ENCODE results near the gene PLIN5. TPM values are rescaled to one million over a fixed set of nuclear protein-coding genes. Genes with fewer than 3 reads are reported as not detected.

Gene PLIN5
- total and polyA plus RNA-seq, 2 of the 8 experiments (the other 6 are each of a cell fraction or from before 2014, with no cell fraction given): 2.0 to 2.5 TPM

- H2BK15ac ChIP-seq (ENCODE audit: low read length): no peak overlapping the region
- TF ChIP-seq CTCF (IDR thresholded peaks at IDR 0.05; ENCODE audit: control extremely low read depth in 1 of 3, insufficient read depth in 1 of 3, low read depth in 1 of 3, low read length in 3 of 3) (no peak), USF2 (IDR thresholded peaks at IDR 0.05; ENCODE audit: low read length) (no peak), MAFK (IDR thresholded peaks at IDR 0.05; ENCODE audit: low read depth, low read length) (no peak), TEAD4 (IDR thresholded peaks at IDR 0.05; ENCODE audit: low read depth, low read length) (no peak), POLR2A (IDR thresholded peaks at IDR 0.05; ENCODE audit: control extremely low read depth in 1 of 2, low read depth in 2 of 2, low read length in 2 of 2) (no peak), EZH2 (IDR thresholded peaks at IDR 0.05; ENCODE audit: low read depth, low read length, severe bottlenecking) (no peak), MAX (IDR thresholded peaks at IDR 0.05) (no peak), ASH2L (IDR thresholded peaks at IDR 0.05; ENCODE audit: low read length) (no peak), SP4 (IDR thresholded peaks at IDR 0.05; ENCODE audit: low read length) (no peak), CTBP2 (IDR thresholded peaks at IDR 0.05; ENCODE audit: borderline replicate concordance, insufficient read depth, insufficient read length, low read length) (no peak), BCL11A (IDR thresholded peaks at IDR 0.05; ENCODE audit: low read depth in 2 of 2, low read length in 2 of 2) (no peak)
Observed at GRCh38 chr19:4498694-4499093, 36.3 kb downstream of the PLIN5 start.

More at GRCh38 chr19:4498694-4499093, 36.3 kb downstream of the PLIN5 start:
- Histone ChIP-seq H3K27ac (ENCODE audit: low read depth, low read length) (no peak overlapping the region), H2AFZ (ENCODE audit: low read length) (no peak overlapping the region), H2BK5ac (ENCODE audit: low read depth, low read length) (no peak overlapping the region), H4K20me1 (replicated peaks in 1 of 2; ENCODE audit: control insufficient read depth in 1 of 2, insufficient read depth in 2 of 2, low read length in 2 of 2) (peaks cover 4 to 17% of the 10 kb centered on the region in 2 experiments), H3K4me1 (replicated peaks in 1 of 4; ENCODE audit: control insufficient read depth in 3 of 4, insufficient read depth in 4 of 4, low read length in 3 of 4) (no peaks in the 10 kb centered on the region), H3K4ac (replicated peaks; ENCODE audit: insufficient read length, low read depth, low read length) (no peak overlapping the region), H3K9ac (replicated peaks in 1 of 4; ENCODE audit: extremely low read depth in 1 of 4, low read depth in 3 of 4, low read length in 3 of 4) (no peak overlapping the region), H3K18ac (ENCODE audit: extremely low read depth, low read length) (no peak overlapping the region), H3K56ac (replicated peaks; ENCODE audit: insufficient read length, low read depth, low read length) (no peak overlapping the region), H3K14ac (ENCODE audit: insufficient read length) (no peak overlapping the region), H3K79me2 (ENCODE audit: control insufficient read depth in 1 of 2, insufficient read depth in 2 of 2, low read length in 2 of 2) (no peaks in the 10 kb centered on the region), H3K79me1 (ENCODE audit: low read depth, low read length) (no peaks in the 10 kb centered on the region), H4K91ac (replicated peaks; ENCODE audit: insufficient read length, low read length) (no peak overlapping the region), H2BK20ac (ENCODE audit: low read length) (no peak overlapping the region), H4K5ac (ENCODE audit: insufficient read length, low read depth, low read length) (no peak overlapping the region), H2BK12ac (ENCODE audit: low read depth, low read length) (no peak overlapping the region), H3K23me2 (ENCODE audit: low read depth, low read length) (no peaks in the 10 kb centered on the region), H4K8ac (ENCODE audit: extremely low read depth, insufficient read depth, low read length) (no peak overlapping the region), H2AK5ac (ENCODE audit: low read depth, low read length) (no peak overlapping the region), H3K23ac (ENCODE audit: insufficient read length) (no peak overlapping the region), H3K9me3 (ENCODE audit: insufficient read depth in 2 of 2, low read depth in 1 of 2, low read length in 1 of 2) (no peaks in the 10 kb centered on the region), H3K4me3 (ENCODE audit: extremely low read depth in 1 of 4, insufficient read depth in 2 of 4, low read depth in 3 of 4, low read length in 4 of 4) (no peak overlapping the region), H2BK120ac (replicated peaks; ENCODE audit: low read depth, low read length) (no peak overlapping the region), H3K27me3 (replicated peaks in 1 of 4; ENCODE audit: control insufficient read depth in 3 of 4, extremely low read depth in 1 of 4, insufficient read depth in 3 of 4, low read length in 3 of 4) (no peaks in the 10 kb centered on the region), H3K36me3 (ENCODE audit: control insufficient read depth in 2 of 4, insufficient read depth in 4 of 4, low read length in 3 of 4) (peaks cover 12 to 70% (median 31%) of the 10 kb centered on the region in 4 experiments), H3K4me2 (ENCODE audit: insufficient read depth in 1 of 2, low read depth in 2 of 2, low read length in 2 of 2) (no peak overlapping the region)
- CTCF ChIA-PET (ENCODE audit: partially characterized antibody): interaction anchor here (1.2 to 3.8 kb wide), 3 partner anchors 9 to 231 kb away, joined by 3 to 17 read pairs (median 5); no protein-coding TSS in a partner anchor
- DNase-seq (ENCODE audit: low read depth in 1 of 2, low spot score in 2 of 2) (no peak), FAIRE-seq (no peak)
- WGBS, 2 experiments (ENCODE audit: extremely low coverage in 1 of 2, insufficient coverage in 1 of 2, insufficient read length in 1 of 2, insufficient replicate concordance in 2 of 2, low coverage in 1 of 2, low lambda C conversion rate in 2 of 2, missing lambda C conversion rate in 1 of 2): 94% methylated on average over 10 of the region's 12 CpGs; no CpG with 5 or more reads in 1 of the 2 experiments
- POLR2A ChIA-PET (ENCODE audit: partially characterized antibody): interaction anchor here (1.3 to 4.1 kb wide), 3 partner anchors 10 to 25 kb away, joined by 3 to 15 read pairs (median 3); no protein-coding TSS in a partner anchor
